Stimulated activated CD4-positive, alpha-beta T cell treated with anti-CD3 and anti-CD28 coated beads, Interleukin-2, amount 100 ng/mL, for 4 hours (primary cell): ENCODE results near the gene CDK9.
"Not testable (repeated sequence)": the region's sequence is repeated elsewhere in the genome, so short reads cannot be mapped to it uniquely, and the experiment has no call there.

Experiments used
- DNase-seq: peaks from one replicate; pipeline ENCODE4 v3.0.0-alpha.2; 2020; ENCODE audit warnings: low read depth

The CDK9 gene

DNA sequence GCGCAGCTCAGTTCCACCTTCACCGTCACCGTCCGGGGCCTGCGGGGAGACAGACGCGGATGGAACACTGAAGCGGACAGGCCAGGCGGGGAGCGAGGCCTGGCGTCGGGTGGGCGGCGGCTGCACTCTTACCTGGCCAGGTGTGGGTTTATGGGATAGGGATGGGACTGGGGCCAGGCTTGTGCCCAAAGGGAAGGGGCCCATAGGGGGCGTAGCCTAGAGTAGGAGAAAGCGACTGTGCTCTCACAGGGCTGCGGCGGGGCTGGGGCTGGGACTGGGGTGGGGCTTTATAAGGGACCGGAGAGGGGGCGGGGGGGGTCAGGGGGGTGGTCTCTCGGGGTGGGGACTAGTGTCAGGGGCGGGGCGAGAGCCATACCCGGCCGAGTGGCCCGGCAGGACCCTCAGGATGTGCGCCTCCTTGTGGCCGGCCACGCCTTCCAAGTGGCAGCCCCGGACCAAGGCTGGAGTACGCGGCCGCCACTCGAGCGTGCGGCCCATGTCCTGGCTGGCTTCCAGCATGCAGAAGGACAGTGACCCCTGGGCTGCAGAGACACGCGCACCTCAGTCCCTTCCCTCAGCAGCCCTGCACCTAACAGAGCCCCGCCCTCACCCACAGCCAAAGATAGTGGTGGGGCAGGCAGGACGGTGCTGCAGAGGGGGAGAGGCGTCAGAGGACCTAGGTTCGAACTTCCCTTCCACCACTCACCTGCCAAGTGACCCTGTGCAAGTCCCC is 39.7 kb downstream of the CDK9 start:
- DNase-seq = no peak

DNA sequence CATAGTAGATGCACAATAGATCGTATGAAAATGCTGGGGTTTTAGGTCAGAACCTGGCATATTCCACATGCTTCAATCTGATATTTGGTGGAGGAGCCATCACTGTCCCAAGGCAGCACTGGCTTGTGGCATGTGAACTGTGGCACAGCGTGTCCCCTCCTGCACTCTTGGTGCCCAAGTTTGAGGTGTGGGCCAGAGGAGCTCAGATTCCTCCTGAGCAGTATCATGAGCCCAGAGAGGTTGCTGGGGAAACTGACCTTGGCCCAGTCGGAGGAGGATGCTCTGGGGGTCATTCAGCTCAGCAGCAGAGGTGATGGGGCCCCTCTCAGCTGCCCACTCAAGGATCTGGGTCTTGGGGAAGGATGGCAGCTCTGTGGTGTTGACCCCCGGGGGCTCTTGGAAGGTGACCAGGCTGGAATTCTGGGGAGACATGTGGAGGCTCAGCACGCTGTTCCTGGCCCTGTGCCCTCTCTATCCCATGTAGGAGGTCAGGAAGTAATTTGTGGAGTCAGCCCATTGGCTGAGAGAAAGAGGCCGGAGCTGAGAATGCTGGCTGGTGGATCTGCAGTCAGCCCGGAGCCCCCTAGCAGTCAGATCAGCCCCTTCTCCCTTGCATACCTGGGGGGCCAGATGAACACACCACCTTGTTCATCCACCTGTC is 40.5 kb downstream of the CDK9 start:
- DNase-seq = no peak

DNA sequence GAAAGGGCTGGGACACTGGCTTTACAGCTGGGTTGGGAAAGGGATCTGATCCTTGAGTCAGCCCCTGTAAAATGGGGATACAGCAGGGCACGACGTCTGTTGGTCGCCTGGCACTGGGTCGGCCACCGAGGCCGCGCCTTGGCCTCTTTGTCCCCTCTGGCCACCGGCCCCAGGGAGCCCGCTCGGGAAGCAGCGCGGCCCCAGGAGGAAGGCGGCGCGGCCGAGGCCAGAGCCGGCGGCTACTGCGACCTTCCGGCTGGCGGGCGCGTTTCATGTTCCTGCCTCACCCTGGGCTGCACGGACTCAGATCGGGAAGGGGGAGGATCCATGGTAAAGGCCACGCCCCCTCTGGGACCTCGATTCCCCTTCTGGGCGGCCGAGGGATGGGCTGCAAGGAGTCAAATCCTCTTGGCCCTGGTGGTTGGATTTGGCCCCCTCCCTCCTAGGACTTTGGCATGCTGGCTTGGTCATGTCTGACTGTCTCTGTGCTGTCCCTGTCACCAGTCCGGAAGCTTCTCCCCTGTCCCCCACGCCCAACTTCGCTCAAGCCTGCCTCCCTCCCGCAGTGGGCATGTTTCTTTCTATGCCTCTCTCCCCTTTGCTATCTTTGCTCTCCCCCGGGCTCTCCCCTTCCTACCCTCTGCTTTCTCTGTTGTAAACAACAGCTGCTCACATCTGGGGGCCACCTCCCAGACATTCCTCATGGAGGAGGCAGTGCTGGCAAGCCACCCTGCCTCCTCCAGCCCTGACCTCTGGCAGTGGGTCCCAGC is 42.6 kb downstream of the CDK9 start:
- no peak for DNase-seq

DNA sequence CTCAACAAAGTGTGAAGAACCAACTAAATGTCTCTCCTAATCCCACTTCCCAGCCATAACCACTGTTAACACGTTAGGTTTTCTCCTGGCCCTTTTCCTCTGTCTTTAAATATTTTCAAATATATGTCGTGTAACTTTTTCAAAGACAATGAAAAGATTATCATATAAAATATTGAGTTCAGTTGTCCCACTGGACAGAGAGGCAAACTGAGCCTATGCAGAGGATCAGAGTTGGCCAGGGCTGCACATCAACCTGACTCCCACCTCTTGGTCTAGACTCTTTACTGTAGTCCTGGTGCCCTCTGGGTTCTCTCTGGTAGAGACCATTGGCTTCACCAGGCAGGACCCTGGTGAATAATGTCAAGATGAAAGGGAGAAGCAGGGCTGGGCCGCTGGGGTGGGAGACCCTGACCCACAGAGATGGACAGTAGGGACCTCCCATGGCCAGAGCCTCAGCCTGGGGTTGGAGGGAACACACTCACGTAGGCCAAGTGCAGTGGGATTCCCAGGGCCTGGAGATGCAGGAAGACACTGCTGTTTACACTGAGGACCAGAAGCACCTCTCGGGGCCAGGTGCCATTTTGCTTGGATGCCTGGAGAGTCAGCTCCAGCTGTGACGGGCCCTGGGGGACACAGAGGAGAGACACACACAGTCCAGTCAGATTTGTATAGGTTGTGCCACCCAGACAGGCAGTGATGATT is 43.5 kb downstream of the CDK9 start:
- DNase-seq = no peak

DNA sequence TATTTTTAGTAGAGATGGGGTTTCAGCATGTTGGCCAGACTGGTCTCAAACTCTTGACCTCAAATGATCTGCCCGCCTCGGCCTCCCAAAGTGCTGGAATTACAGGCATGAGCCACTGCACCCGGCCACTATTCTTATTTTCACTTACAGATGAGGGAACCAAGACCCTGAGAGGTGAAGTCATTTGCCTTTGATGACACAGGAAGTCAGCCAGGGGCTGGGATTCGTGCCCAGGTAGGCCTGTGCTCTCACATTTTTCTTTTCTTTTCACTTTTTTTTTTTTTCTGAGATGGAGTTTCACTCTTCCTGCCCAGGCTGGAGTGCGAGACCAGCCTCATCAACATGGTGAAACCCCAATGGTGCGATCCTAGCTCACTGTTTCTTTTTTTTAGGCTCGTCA is 46.4 kb downstream of the CDK9 start:
- DNase-seq = no peak

DNA sequence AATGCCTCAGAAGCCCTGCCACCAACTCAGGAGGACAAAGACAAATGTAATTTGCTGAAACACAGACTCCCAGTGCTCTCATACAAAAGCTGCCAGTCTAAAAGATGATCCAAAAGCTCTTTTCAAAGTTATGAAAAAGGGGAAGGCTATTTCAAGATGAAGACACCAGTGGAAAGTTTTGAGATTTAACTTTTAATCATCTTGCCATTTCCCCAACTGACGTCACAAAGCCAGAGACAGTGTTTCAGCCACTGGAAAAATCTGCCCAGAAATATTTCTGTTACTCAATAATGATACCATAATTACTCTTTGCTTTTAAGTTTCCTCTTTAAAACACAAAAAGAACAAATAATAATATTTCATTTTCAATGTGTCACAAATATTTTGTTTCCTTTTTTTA is 47.7 kb downstream of the CDK9 start:
- no peak for DNase-seq

DNA sequence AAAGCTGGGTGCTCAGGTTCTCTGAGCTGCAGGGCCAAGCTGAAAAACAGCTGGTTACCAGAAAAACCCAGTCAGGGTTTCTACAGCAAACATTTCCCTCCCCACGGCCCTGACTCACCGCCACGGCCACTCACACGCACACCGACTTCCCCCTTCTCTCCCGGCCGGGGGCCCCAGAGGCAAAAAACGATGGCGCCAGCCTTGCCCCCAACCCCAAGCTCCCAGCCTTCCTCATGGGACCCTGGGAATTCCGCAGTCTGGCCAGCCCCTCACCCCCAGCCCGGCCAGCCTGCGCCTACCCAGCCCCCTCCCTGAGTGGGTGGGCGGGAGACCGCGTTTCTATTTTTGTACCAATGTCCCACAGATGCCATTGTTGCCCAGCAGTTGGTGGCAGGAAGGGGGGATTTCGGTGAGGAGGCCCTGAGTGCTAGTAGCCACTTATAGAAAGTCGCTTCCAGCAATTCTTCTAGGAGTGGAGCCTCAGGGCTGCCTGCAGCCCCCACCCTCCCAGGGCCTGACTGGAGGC is 50.2 kb downstream of the CDK9 start:
- no peak for DNase-seq

DNA sequence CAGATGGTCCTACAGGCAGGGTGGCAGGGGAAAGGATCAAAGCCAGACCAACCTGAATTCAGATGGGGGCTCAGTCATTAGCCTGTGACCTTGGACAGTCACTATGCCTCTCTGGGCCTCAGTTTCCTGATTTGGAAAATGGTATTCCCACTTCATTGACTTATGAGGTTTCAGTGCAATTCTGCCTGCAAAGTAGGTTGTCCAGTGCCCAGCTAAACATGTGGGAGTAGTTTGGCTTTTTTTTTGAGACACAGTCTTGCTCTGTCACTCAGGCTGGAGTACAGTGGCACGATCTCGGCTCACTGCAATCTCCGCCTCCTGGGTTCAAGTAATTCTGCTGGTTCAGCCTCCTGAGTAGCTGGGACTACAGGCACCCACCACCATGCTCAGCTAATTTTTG is 50.7 kb downstream of the CDK9 start:
- DNase-seq = not testable (repeated sequence)

DNA sequence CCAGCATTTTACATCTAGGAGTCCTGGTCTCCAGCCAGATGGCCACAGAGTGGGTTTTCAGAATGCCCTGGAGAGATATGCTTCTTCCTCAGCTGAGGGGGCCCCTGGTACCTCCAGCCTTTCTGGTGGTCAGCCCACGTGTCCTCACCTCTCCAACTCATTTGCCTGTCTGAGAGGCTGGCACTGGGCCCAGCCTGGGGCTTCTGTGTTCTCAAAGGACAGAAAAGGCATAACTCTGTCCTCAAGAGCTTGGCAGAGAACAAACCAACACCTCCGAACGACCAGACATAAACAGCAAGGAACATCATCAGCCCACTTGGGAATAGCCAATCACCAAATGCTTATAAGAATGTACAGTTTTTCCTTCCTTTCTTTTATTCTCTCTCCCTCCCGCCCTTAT is 51.5 kb downstream of the CDK9 start:
- DNase-seq = no peak

DNA sequence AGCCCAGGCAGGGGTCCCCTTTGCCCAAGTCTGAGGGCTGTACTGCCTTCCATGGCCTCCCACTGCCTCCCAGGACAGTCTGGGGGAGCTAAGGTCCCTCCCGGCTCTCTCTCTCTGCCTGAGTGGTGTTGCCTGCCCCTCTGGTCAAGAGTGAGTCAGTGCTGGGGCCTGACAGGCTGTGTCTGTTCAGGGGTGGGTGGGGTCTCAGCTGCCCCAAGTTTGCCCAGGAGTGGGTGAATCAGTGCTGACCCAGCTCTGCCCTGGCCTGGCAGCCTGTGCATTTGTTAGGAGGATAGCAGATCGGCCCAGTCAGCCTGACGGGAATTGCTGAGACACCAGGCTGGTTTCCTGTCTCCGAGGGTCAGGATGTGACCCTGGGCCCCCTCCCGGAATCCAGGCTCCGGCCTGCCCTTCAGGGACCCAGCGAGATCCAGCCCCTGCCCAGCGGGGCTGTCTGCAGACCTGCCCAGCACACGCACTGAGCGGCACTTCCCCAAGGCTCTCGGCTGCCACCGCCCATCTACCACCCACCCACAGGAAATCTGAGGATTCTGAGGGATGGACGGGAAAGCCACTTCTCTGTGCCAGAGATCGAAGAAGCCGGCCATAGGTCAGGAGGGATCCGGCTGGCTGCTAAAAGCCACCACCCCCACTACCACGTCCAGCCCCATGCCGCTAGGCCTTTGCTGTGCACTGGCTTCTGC is 52.7 kb downstream of the CDK9 start:
- no peak for DNase-seq
